Measurements from ENCODE around the gene UBR3.

DNA sequence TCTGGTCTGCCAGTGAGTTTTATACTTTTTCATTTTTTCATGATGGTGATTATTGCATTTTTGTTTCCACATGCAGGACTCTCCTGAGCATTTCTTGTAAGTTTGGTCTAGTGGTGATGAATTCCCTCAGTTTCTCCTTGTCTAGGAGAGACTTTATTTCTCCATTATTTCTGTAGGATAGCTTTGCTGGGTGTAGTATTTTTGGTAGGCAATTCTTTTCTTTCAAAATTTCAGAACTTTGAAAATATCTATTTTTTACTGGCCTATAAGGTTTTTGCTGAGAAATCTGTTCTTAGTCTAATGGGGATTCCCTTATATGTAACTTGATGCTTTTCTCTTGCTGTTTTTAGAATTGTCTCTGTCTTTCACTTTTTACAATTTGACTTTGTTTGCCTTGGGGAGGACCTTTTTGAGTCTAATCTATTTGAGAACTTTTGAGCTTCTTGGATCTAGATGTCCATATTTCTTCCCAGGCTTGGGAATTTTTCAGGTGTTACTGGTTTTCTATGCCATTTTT is 149.1 kb downstream of the UBR3 start:
- TF ChIP-seq CTCF (IDR thresholded peaks at IDR 0.05) (no peak), POLR2A (IDR thresholded peaks at IDR 0.05) (no peak)
